Upper lobe of right lung (tissue), 1 donor: ENCODE results near the gene RPTOR. TPM values are rescaled to one million over a fixed set of nuclear protein-coding genes. Genes with fewer than 3 reads are reported as not detected.

ENCODE experiments used
- ATAC-seq: fragments of 200-7000 bp; cut with Tn5 transposase; one replicate; pipeline ENCODE4 v1.9.1; 2020; ENCODE audit warnings: mild to moderate bottlenecking, moderate library complexity
- DNase-seq: peaks from one replicate; pipeline ENCODE4 v3.0.0-alpha.2; 2020
- H3K27ac ChIP-seq: fragments of 200-600 bp; one replicate; pipeline ENCODE4 v1.8.0; 2022
- H3K27me3 ChIP-seq: fragments of 200-600 bp; one replicate; pipeline ENCODE4 v1.8.0; 2022; ENCODE audit warnings: mild to moderate bottlenecking
- H3K36me3 ChIP-seq: fragments of 200-600 bp; one replicate; pipeline ENCODE4 v1.8.0; 2022
- H3K4me1 ChIP-seq: fragments of 200-600 bp; one replicate; pipeline ENCODE4 v1.8.0; 2022
- H3K4me3 ChIP-seq: fragments of 200-600 bp; one replicate; pipeline ENCODE4 v1.8.0; 2022; ENCODE audit warnings: mild to moderate bottlenecking
- H3K9me3 ChIP-seq: fragments of 200-600 bp; one replicate; pipeline ENCODE4 v1.8.0; 2022
- intact Hi-C: fragments of 100-400 bp; cut with DNase I; formaldehyde crosslinking; loops from one replicate; pipeline ENCODE4 v1.11.0; 2022
- total RNA-seq: library from RNA; stranded (reverse); fragmentation: NEBNext Ultra II Directional; extraction: Animal tissue kit (Norgen Biotek cat#: 25700); gene quantifications from one replicate; pipeline ENCODE4 v1.2.1, GENCODE V29; 2021
- TF ChIP-seq, protein P1 (sequence below): fragments of 200-600 bp; IDR thresholded peaks from one replicate; pipeline ENCODE4 v1.8.0; 2022; ENCODE audit warnings: antibody characterized with exemption
- donor health status: DM: no; HTN: yes; CAD: no; lungs with severe emphysema.

RPTOR gene
- total RNA-seq, 1 donor from 2014 or later = 35.4 TPM

DNA sequence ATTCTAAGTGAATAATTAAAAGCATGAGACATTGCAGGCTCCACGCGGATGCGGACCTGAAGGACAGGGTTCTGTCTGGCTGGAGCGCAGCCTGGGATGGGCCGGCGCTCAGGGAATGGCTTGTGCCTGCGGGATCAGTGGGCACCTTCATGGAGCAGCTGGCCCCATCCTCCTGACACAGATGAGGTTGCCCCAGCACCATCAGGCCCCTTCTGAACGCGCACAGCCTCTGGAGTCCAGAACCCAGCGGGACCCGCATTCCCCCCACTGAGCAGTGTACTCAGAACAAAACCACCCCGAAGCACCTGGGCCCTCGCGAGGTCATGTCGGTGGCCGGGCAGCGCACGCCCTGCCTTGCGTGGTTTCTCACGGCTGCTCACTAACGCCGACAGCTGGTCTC lies 376.5 kb downstream of the RPTOR start:
- Histone ChIP-seq H3K4me1 (no peaks in the 10 kb centered on the region), H3K27me3 (no peaks in the 10 kb centered on the region), H3K4me3 (no peak overlapping the region), H3K27ac (no peak overlapping the region), H3K9me3 (no peaks in the 10 kb centered on the region), H3K36me3 (peaks cover 35% of the 10 kb centered on the region)
- no peak for ATAC-seq
- intact Hi-C loops = no loop called here
- TF ChIP-seq, protein P1, sequence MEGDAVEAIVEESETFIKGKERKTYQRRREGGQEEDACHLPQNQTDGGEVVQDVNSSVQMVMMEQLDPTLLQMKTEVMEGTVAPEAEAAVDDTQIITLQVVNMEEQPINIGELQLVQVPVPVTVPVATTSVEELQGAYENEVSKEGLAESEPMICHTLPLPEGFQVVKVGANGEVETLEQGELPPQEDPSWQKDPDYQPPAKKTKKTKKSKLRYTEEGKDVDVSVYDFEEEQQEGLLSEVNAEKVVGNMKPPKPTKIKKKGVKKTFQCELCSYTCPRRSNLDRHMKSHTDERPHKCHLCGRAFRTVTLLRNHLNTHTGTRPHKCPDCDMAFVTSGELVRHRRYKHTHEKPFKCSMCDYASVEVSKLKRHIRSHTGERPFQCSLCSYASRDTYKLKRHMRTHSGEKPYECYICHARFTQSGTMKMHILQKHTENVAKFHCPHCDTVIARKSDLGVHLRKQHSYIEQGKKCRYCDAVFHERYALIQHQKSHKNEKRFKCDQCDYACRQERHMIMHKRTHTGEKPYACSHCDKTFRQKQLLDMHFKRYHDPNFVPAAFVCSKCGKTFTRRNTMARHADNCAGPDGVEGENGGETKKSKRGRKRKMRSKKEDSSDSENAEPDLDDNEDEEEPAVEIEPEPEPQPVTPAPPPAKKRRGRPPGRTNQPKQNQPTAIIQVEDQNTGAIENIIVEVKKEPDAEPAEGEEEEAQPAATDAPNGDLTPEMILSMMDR = no peak
- peak; percentile 57 for DNase-seq

DNA sequence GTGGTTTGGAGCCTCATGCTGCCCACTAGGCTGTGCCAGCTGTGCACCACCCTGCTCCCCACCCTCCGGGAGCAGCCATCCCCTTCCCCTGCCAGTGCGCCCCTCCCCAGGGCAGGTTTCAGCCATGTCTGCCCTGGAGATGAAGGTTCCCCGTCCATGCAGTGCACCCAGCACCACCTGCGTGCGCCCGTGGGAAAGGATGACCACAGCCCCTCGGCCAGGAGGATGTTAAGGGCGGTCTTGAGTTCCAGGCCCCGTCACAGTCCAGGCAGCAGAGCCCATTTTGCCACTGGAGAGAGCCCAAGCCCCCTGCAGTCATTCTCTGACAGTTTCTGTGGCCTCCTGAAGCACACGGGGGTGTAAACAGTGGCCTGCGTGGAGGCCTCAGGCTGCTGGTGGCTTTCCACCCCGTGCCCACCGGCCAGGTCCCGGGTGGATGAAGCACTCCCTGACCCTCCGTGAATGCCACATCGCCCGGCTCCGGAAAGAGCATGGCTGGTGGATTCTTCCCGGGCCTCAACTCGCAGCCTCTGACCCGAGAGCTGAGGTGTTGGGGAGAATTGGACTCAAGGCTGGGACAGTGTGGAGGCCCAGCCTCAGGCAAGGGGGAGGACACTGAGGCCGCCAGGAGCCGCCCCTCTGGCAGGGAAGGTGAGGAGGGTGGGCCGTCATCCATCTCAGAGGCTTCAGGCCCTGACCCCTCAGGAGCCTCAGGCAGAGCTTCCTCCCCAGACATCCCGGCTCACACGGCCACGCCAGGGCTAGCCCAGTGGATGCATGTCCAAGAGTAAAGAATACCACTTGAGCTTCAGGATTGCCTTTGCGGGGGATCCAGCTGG lies 377.3 kb downstream of the RPTOR start:
- ATAC-seq (no peak), DNase-seq (peak; percentile 59)
- peaks cover 40% of the 10 kb centered on the region for H3K36me3 ChIP-seq
- TF ChIP-seq, protein P1 = no peak
- intact Hi-C loops = no loop called here
- no peaks in the 10 kb centered on the region for H3K4me1 ChIP-seq
- no peak overlapping the region for H3K27ac ChIP-seq
- H3K4me3 ChIP-seq = no peak overlapping the region
- H3K9me3 ChIP-seq = no peaks in the 10 kb centered on the region
- no peaks in the 10 kb centered on the region for H3K27me3 ChIP-seq

DNA sequence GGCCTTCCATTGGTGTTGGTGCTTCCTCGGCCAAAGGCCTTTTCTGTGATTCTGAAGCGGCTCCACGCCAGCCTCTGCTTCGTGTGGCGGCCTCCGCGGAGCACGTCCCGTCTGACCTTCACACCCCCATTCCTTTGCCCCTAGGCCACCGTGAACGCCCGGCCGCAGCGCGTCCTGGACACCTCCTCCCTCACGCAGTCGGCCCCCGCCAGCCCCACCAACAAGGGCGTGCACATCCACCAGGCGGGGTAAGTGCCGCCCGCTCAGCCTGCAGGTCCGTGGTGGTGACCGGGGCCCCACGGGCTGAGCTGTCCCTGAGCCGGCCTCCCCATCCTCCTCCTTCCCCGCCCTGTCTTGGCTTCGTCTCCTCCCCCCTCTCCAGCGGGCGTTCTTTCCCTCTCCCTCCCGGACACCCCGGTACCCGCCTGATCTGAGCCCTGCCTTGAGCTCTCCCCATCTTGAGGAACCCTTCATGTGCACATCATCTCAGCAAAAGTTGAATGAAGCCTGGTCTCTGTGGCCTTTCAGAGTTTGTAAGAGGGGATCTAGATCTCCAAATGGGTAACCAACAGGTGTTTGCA lies 378.0 kb downstream of the RPTOR start:
- Histone ChIP-seq H3K36me3 (peaks cover 42% of the 10 kb centered on the region), H3K27ac (no peak overlapping the region), H3K9me3 (no peaks in the 10 kb centered on the region), H3K4me3 (no peak overlapping the region), H3K27me3 (no peaks in the 10 kb centered on the region), H3K4me1 (no peaks in the 10 kb centered on the region)
- DNase-seq (peak; percentile 56), ATAC-seq (no peak)
- TF ChIP-seq, protein P1 = no peak
- intact Hi-C loops = no loop called here

DNA sequence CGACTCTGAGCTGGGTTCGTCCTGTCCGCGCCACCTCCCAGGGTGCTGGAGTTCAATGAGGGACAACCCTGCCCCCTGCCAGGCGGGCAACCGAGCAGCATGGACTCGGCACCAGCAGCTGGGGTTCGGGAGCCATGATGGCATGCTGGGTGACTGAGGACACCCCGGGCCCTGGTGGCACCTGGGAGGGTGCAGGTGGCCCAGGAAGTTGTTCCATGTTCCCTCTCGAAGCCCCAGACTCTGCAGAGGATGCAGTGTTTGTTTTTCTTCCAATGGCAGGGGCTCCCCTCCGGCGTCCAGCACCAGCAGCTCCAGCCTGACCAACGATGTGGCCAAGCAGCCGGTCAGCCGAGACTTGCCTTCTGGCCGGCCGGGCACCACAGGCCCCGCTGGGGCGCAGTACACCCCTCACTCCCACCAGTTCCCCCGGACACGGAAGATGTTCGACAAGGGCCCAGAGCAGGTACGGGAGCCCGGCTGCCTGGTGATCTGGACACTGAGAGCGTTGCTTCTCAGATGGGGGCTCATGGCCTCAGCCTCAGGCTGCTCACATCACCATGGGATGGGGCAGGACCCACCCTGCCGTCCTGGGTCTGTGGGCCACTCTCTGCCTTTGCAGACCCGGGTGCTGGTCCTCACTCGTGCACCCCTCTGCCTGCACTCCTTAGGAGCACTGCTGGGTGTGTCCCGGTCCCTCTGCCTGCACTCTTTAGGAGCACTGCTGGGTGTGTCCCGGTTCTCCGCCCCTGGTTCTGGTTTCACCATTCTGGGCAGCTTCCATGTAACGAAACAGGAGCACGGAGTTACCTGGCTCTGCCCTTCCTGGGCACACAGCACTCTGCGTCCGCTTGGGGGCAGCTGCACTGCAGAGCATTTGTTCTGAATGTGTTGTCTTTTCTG lies 378.8 kb downstream of the RPTOR start:
- Histone ChIP-seq H3K4me1 (no peaks in the 10 kb centered on the region), H3K36me3 (peaks cover 40% of the 10 kb centered on the region), H3K9me3 (no peaks in the 10 kb centered on the region), H3K4me3 (no peak overlapping the region), H3K27me3 (no peaks in the 10 kb centered on the region), H3K27ac (no peak overlapping the region)
- TF ChIP-seq, protein P1 = no peak
- no peak for ATAC-seq
- intact Hi-C loops = no loop called here
- peak; percentile 60 for DNase-seq

DNA sequence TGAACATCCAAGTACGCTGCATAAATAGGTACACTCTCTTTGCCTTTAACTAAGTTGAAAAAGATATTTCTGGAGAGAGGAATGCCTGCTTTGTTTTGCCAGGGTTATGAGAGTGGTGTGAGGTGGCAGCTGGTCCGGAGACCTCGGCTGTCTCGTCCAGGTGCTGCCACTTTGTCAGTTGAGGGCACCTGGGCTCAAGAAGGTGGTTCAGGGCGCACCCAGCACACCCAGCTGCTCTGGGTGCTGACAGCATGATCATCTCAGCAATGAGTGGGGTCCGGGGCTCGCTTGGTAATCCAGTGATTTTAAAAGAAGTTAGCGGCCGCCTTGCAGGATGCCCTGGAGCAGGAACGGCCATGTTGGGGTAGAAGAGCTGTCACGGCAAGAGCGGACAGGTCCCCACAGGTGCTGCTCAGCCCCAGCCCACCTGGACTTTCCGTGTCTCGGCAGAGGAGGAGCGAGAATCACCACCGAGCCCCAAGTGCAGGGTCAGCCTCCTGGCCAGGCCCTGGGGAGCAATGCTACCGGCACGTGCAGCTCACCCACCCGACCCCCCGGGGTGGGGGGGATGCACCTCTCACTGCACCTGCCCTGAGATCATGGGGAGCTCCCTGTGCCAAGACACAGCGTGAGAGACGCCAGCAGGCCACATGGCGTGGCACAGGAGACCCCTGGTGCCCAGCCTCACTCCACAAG lies 379.6 kb downstream of the RPTOR start:
- Histone ChIP-seq H3K4me1 (no peaks in the 10 kb centered on the region), H3K36me3 (peaks cover 40% of the 10 kb centered on the region), H3K27me3 (no peaks in the 10 kb centered on the region), H3K9me3 (no peaks in the 10 kb centered on the region), H3K27ac (no peak overlapping the region), H3K4me3 (no peak overlapping the region)
- ATAC-seq (no peak), DNase-seq (peak; percentile 58)
- TF ChIP-seq, protein P1 = no peak
- intact Hi-C loops = no loop called here
